ENCODE results near the gene ACAP2. TPM values are rescaled to one million over a fixed set of nuclear protein-coding genes. Genes with fewer than 3 reads are reported as not detected.

The ACAP2 gene
- total RNA-seq, 1 experiment from 2014 or later = 42.9 TPM

GRCh38 chr3:195453236-195453635, 10.4 kb upstream of the ACAP2 start:
- intact Hi-C loops (cut with micrococcal nuclease; ENCODE audit: unreplicated experiment) = no loop called here

GRCh38 chr3:195451373-195452015, 8.7 kb upstream of the ACAP2 start:
- no TSS peak for BruUV-seq (replicated peaks)
- Mint-ChIP-seq H3K36me3 (ENCODE audit: insufficient read depth, unreplicated experiment) (no peaks in the 10 kb centered on the region), H3K27ac (ENCODE audit: unreplicated experiment) (no peak overlapping the region), H3K9me3 (ENCODE audit: unreplicated experiment) (no peaks in the 10 kb centered on the region), H3K4me1 (ENCODE audit: low read depth, unreplicated experiment) (no peaks in the 10 kb centered on the region), H3K27me3 (ENCODE audit: insufficient read depth, unreplicated experiment) (no peaks in the 10 kb centered on the region), H3K4me3 (ENCODE audit: unreplicated experiment) (no peak overlapping the region)
- no peaks in the 10 kb centered on the region for H3K27me3 ChIP-seq (replicated peaks; ENCODE audit: control insufficient read depth, insufficient read depth, low read length)
- intact Hi-C loops (cut with micrococcal nuclease; ENCODE audit: unreplicated experiment) = no loop called here
- H3K4me1 ChIP-seq = peaks cover 5% of the 10 kb centered on the region; the same call in 1 of the 2 replicates
- no peak for DNase-seq
- no peaks in the 10 kb centered on the region for H3K9me3 ChIP-seq
- H3K4me3 ChIP-seq (ENCODE audit: low read depth, low read length) = no peak overlapping the region
- POLR2A ChIA-PET = no interaction called here
- CTCF ChIA-PET = no interaction called here
- TF ChIP-seq CTCF (IDR thresholded peaks at IDR 0.05; ENCODE audit: insufficient read depth in 1 of 2, low read depth in 1 of 2, low read length in 1 of 2, severe bottlenecking in 1 of 2, unreplicated experiment in 1 of 2) = no peak
- no peaks in the 10 kb centered on the region for H3K36me3 ChIP-seq (ENCODE audit: control insufficient read depth, insufficient read depth, low read length)

More at GRCh38 chr3:195453236-195453635, 10.4 kb upstream of the ACAP2 start:
- no peak overlapping the region for H3K4me3 Mint-ChIP-seq (ENCODE audit: unreplicated experiment)
- no peak overlapping the region for H3K27ac Mint-ChIP-seq (ENCODE audit: unreplicated experiment)
- no TSS peak for BruUV-seq (replicated peaks)
- H3K27me3 Mint-ChIP-seq (ENCODE audit: insufficient read depth, unreplicated experiment) = no peaks in the 10 kb centered on the region
- ChIA-PET CTCF (no interaction called here), POLR2A (no interaction called here)
- no peak for TF ChIP-seq CTCF (IDR thresholded peaks at IDR 0.05; ENCODE audit: insufficient read depth in 1 of 2, low read depth in 1 of 2, low read length in 1 of 2, severe bottlenecking in 1 of 2, unreplicated experiment in 1 of 2)
- H3K36me3 Mint-ChIP-seq (ENCODE audit: insufficient read depth, unreplicated experiment) = no peaks in the 10 kb centered on the region
- DNase-seq = no peak
- H3K4me1 Mint-ChIP-seq (ENCODE audit: low read depth, unreplicated experiment) = no peaks in the 10 kb centered on the region
- Histone ChIP-seq H3K27me3 (replicated peaks; ENCODE audit: control insufficient read depth, insufficient read depth, low read length) (no peaks in the 10 kb centered on the region), H3K4me1 (peaks cover 5% of the 10 kb centered on the region; the same call in 1 of the 2 replicates), H3K36me3 (ENCODE audit: control insufficient read depth, insufficient read depth, low read length) (no peaks in the 10 kb centered on the region), H3K9me3 (no peaks in the 10 kb centered on the region), H3K4me3 (ENCODE audit: low read depth, low read length) (no peak overlapping the region)
- H3K9me3 Mint-ChIP-seq (ENCODE audit: unreplicated experiment) = no peaks in the 10 kb centered on the region

DNA sequence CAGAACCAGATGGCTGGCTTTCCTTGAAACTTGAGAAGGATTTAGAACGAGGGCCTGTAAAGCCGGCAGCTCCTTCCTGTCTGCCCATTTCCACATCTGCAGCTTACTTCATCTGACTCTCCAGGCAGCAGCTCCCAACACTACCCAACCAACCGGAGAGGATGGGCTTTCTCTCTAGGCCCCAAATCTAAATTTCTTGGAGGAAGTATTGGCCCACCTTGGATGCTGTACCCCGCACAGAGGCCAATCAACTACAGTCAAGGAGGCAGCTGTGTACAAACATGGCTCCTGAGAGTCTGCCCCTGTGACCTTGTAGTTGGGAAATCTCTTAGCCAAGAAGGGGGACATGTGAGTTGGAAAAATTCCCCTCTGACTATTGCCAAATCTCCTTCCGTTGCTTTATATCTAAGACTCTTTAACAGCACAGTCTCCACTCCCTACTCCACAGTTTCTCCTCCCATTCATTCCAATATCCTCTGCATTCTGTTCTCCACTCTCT, 8.0 kb upstream of the ACAP2 start:
- H3K4me1 ChIP-seq = peaks cover 5% of the 10 kb centered on the region; the same call in 1 of the 2 replicates
- no peaks in the 10 kb centered on the region for H3K36me3 Mint-ChIP-seq (ENCODE audit: insufficient read depth, unreplicated experiment)
- H3K27me3 ChIP-seq (replicated peaks; ENCODE audit: control insufficient read depth, insufficient read depth, low read length) = no peaks in the 10 kb centered on the region
- BruUV-seq (replicated peaks) = no TSS peak
- H3K27ac Mint-ChIP-seq (ENCODE audit: unreplicated experiment) = no peak overlapping the region
- no peak overlapping the region for H3K4me3 Mint-ChIP-seq (ENCODE audit: unreplicated experiment)
- intact Hi-C loops (cut with micrococcal nuclease; ENCODE audit: unreplicated experiment) = no loop called here
- no peak for DNase-seq
- no peaks in the 10 kb centered on the region for H3K9me3 Mint-ChIP-seq (ENCODE audit: unreplicated experiment)
- no peak overlapping the region for H3K4me3 ChIP-seq (ENCODE audit: low read depth, low read length)
- no peaks in the 10 kb centered on the region for H3K4me1 Mint-ChIP-seq (ENCODE audit: low read depth, unreplicated experiment)
- ChIA-PET CTCF (no interaction called here), POLR2A (no interaction called here)
- H3K9me3 ChIP-seq = no peaks in the 10 kb centered on the region
- H3K27me3 Mint-ChIP-seq (ENCODE audit: insufficient read depth, unreplicated experiment) = no peaks in the 10 kb centered on the region
- no peaks in the 10 kb centered on the region for H3K36me3 ChIP-seq (ENCODE audit: control insufficient read depth, insufficient read depth, low read length)
- TF ChIP-seq CTCF (IDR thresholded peaks at IDR 0.05; ENCODE audit: insufficient read depth in 1 of 2, low read depth in 1 of 2, low read length in 1 of 2, severe bottlenecking in 1 of 2, unreplicated experiment in 1 of 2) = no peak

Data from Caco-2 (cell line).